ENCODE results near the gene KLHL41. TPM values are rescaled to one million over a fixed set of nuclear protein-coding genes. Genes with fewer than 3 reads are reported as not detected.

KLHL41 gene
- total and polyA plus RNA-seq, 10 of the 15 experiments (the other 5 are each of a cell fraction or from before 2014, with no cell fraction given): 0.03 to 0.38 (median 0.10) TPM; not detected in 3

DNA sequence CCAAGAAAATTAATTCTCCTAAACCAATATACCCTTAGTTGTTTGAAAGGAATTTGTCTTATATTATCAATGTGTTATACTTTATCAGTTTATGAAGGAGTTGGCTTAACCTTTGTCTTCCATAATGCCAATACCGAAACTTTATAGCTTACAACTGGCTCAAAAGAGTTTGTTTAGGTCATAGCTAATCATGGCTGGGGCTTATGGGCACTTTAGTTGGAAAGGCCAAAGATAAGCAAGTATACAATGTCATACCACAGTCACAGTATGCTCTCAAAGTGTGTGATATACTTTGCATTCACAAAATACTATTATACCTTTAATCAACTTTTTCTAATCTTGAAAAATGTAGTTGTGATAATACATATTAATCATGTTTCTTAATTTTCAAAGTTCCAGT is 2.3 kb downstream of the KLHL41 start:
- in situ Hi-C loops (cut with MboI): no loop called here
- ChIA-PET POLR2A (no interaction called here), CTCF (no interaction called here), SMC1A (ENCODE audit: uncharacterized antibody, unreplicated experiment) (no interaction called here), RAD21 (ENCODE audit: unreplicated experiment) (no interaction called here)
- Histone ChIP-seq H3K36me3 (ENCODE audit: control insufficient read depth in 2 of 2, insufficient read depth in 2 of 2, low read length in 1 of 2) (no peaks in the 10 kb centered on the region), H3K4me2 (ENCODE audit: control insufficient read depth, insufficient read depth) (no peak overlapping the region), H3K27me3 (replicated peaks in 1 of 2; ENCODE audit: control insufficient read depth in 2 of 2, insufficient read depth in 2 of 2, low read length in 1 of 2) (no peaks in the 10 kb centered on the region; a peak in 1 of 4 replicates), H2AFZ (ENCODE audit: control insufficient read depth, low read depth, low read length) (no peak overlapping the region), H3K9ac (ENCODE audit: control insufficient read depth, insufficient read depth, low read length) (no peak overlapping the region), H3K4me1 (ENCODE audit: control insufficient read depth, insufficient read depth, low read length) (no peaks in the 10 kb centered on the region), H4K20me1 (ENCODE audit: control insufficient read depth, insufficient read depth) (no peaks in the 10 kb centered on the region), H3K4me3 (no peak overlapping the region), H3K9me3 (replicated peaks; ENCODE audit: control insufficient read depth, insufficient read depth, low read length) (no peaks in the 10 kb centered on the region), H3K79me2 (ENCODE audit: control insufficient read depth, insufficient read depth, low read length) (no peaks in the 10 kb centered on the region), H3K27ac (ENCODE audit: control insufficient read depth, insufficient read depth) (no peak overlapping the region)
- DNase-seq (ENCODE audit: low read depth, low spot score): no peak
- intact Hi-C loops (cut with micrococcal nuclease; ENCODE audit: unreplicated experiment): no loop called here
- no peak for ATAC-seq
- FAIRE-seq: no peak
- 96% methylated on average over 1 of the region's 1 CpG for WGBS (ENCODE audit: insufficient coverage, insufficient replicate concordance, low lambda C conversion rate, missing lambda C conversion rate)
- BruUV-seq (replicated peaks): no TSS peak
- TF ChIP-seq ZNF207 (IDR thresholded peaks at IDR 0.05; ENCODE audit: borderline replicate concordance) (no peak), RFX5 (IDR thresholded peaks at IDR 0.05; ENCODE audit: low read depth, low read length) (no peak), GATAD2B (conservative IDR thresholded peaks at IDR 0.05; ENCODE audit: low read depth) (no peak), JUND (IDR thresholded peaks at IDR 0.05; ENCODE audit: low read depth, low read length) (no peak), ZNF384 (IDR thresholded peaks at IDR 0.05; ENCODE audit: borderline replicate concordance, low read depth, low read length) (no peak), CEBPB (IDR thresholded peaks at IDR 0.05; ENCODE audit: borderline replicate concordance in 1 of 2, low read depth in 2 of 2, low read length in 2 of 2) (no peak), HDAC6 (IDR thresholded peaks at IDR 0.05; ENCODE audit: unreplicated experiment) (no peak), SIX5 (IDR thresholded peaks at IDR 0.05; ENCODE audit: low read depth, low read length, severe bottlenecking) (no peak), HDGF (IDR thresholded peaks at IDR 0.05) (no peak), ETV6 (conservative IDR thresholded peaks at IDR 0.05 in 1 of 2, IDR thresholded peaks at IDR 0.05 in 1 of 2; ENCODE audit: borderline replicate concordance in 1 of 2, low read depth in 1 of 2) (no peak), SMAD5 (IDR thresholded peaks at IDR 0.05; ENCODE audit: low read depth) (no peak), PML (IDR thresholded peaks at IDR 0.05; ENCODE audit: low read length) (no peak), BHLHE40 (IDR thresholded peaks at IDR 0.05; ENCODE audit: borderline replicate concordance in 1 of 2, low read depth in 2 of 2, low read length in 1 of 2) (no peak), SMARCA5 (IDR thresholded peaks at IDR 0.05) (no peak)
- TF ChIP-seq, protein P1, sequence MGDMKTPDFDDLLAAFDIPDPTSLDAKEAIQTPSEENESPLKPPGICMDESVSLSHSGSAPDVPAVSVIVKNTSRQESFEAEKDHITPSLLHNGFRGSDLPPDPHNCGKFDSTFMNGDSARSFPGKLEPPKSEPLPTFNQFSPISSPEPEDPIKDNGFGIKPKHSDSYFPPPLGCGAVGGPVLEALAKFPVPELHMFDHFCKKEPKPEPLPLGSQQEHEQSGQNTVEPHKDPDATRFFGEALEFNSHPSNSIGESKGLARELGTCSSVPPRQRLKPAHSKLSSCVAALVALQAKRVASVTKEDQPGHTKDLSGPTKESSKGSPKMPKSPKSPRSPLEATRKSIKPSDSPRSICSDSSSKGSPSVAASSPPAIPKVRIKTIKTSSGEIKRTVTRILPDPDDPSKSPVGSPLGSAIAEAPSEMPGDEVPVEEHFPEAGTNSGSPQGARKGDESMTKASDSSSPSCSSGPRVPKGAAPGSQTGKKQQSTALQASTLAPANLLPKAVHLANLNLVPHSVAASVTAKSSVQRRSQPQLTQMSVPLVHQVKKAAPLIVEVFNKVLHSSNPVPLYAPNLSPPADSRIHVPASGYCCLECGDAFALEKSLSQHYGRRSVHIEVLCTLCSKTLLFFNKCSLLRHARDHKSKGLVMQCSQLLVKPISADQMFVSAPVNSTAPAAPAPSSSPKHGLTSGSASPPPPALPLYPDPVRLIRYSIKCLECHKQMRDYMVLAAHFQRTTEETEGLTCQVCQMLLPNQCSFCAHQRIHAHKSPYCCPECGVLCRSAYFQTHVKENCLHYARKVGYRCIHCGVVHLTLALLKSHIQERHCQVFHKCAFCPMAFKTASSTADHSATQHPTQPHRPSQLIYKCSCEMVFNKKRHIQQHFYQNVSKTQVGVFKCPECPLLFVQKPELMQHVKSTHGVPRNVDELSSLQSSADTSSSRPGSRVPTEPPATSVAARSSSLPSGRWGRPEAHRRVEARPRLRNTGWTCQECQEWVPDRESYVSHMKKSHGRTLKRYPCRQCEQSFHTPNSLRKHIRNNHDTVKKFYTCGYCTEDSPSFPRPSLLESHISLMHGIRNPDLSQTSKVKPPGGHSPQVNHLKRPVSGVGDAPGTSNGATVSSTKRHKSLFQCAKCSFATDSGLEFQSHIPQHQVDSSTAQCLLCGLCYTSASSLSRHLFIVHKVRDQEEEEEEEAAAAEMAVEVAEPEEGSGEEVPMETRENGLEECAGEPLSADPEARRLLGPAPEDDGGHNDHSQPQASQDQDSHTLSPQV (IDR thresholded peaks at IDR 0.05): no peak
- TF ChIP-seq, protein P2, sequence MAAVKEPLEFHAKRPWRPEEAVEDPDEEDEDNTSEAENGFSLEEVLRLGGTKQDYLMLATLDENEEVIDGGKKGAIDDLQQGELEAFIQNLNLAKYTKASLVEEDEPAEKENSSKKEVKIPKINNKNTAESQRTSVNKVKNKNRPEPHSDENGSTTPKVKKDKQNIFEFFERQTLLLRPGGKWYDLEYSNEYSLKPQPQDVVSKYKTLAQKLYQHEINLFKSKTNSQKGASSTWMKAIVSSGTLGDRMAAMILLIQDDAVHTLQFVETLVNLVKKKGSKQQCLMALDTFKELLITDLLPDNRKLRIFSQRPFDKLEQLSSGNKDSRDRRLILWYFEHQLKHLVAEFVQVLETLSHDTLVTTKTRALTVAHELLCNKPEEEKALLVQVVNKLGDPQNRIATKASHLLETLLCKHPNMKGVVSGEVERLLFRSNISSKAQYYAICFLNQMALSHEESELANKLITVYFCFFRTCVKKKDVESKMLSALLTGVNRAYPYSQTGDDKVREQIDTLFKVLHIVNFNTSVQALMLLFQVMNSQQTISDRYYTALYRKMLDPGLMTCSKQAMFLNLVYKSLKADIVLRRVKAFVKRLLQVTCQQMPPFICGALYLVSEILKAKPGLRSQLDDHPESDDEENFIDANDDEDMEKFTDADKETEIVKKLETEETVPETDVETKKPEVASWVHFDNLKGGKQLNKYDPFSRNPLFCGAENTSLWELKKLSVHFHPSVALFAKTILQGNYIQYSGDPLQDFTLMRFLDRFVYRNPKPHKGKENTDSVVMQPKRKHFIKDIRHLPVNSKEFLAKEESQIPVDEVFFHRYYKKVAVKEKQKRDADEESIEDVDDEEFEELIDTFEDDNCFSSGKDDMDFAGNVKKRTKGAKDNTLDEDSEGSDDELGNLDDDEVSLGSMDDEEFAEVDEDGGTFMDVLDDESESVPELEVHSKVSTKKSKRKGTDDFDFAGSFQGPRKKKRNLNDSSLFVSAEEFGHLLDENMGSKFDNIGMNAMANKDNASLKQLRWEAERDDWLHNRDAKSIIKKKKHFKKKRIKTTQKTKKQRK (IDR thresholded peaks at IDR 0.05; ENCODE audit: low read depth, low read length): no peak
- TF ChIP-seq, protein P3, sequence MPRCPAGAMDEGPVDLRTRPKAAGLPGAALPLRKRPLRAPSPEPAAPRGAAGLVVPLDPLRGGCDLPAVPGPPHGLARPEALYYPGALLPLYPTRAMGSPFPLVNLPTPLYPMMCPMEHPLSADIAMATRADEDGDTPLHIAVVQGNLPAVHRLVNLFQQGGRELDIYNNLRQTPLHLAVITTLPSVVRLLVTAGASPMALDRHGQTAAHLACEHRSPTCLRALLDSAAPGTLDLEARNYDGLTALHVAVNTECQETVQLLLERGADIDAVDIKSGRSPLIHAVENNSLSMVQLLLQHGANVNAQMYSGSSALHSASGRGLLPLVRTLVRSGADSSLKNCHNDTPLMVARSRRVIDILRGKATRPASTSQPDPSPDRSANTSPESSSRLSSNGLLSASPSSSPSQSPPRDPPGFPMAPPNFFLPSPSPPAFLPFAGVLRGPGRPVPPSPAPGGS (IDR thresholded peaks at IDR 0.05; ENCODE audit: borderline replicate concordance, insufficient read depth, low read depth, low read length, poor library complexity, severe bottlenecking): no peak

All from GM12878 (cell line).